SKM-1 (cell line): ENCODE data around the gene GALNT9.

Experiments used
- DNase-seq: peaks from one replicate; lab custom pipeline; 2025; ENCODE audit not compliant: unreplicated experiment; lab: John Stamatoyannopoulos, UW

GALNT9 gene

GRCh38 chr12:132344601-132345000 lies 15.2 kb upstream of the GALNT9 start:
- DNase-seq, result no peak

- no peak for DNase-seq
These were observed 14.8 kb upstream of the GALNT9 start for GRCh38 chr12:132344181-132344580.

GRCh38 chr12:132343294-132344004 lies 14.1 kb upstream of the GALNT9 start:
- no peak for DNase-seq

- DNase-seq, result no peak
These were observed 13.2 kb upstream of the GALNT9 start for GRCh38 chr12:132342251-132343227.

GRCh38 chr12:132341318-132342050 lies 12.1 kb upstream of the GALNT9 start:
- DNase-seq, result no peak

GRCh38 chr12:132340266-132341035 lies 11.1 kb upstream of the GALNT9 start:
- DNase-seq, result no peak

GRCh38 chr12:132339856-132340255 lies 10.5 kb upstream of the GALNT9 start:
- no peak for DNase-seq

- no peak for DNase-seq
These were observed 9.4 kb upstream of the GALNT9 start for GRCh38 chr12:132338781-132339180.

GRCh38 chr12:132338311-132338710 lies 8.9 kb upstream of the GALNT9 start:
- DNase-seq, result no peak

GRCh38 chr12:132337557-132337956 lies 8.2 kb upstream of the GALNT9 start:
- no peak for DNase-seq

GRCh38 chr12:132336451-132337413 lies 7.3 kb upstream of the GALNT9 start:
- no peak for DNase-seq

- no peak for DNase-seq
These were observed 5.9 kb upstream of the GALNT9 start for GRCh38 chr12:132335179-132335756.

GRCh38 chr12:132333766-132334165 lies 4.4 kb upstream of the GALNT9 start:
- DNase-seq, result no peak

GRCh38 chr12:132333273-132333672 lies 3.9 kb upstream of the GALNT9 start:
- no peak for DNase-seq

GRCh38 chr12:132330549-132330881 lies 1.1 kb upstream of the GALNT9 start:
- no peak for DNase-seq

- DNase-seq, result no peak
These were observed 545 bp upstream of the GALNT9 start for GRCh38 chr12:132329720-132330548.

GRCh38 chr12:132328282-132329029 lies 933 bp downstream of the GALNT9 start:
- DNase-seq, result no peak
